Nasal cavity respiratory epithelium epithelial cell of viscerocranial mucosa (primary cell): ENCODE results near the gene DOHH. TPM values are rescaled to one million over a fixed set of nuclear protein-coding genes. Genes with fewer than 3 reads are reported as not detected.

ENCODE experiments used
- total RNA-seq: library from RNA; depleted of rRNA; stranded (reverse); fragments of >200 nt; gene quantifications from 2 replicates; pipeline ENCODE4 v1.2.3, GENCODE V29; 2014

Gene DOHH, protein sequence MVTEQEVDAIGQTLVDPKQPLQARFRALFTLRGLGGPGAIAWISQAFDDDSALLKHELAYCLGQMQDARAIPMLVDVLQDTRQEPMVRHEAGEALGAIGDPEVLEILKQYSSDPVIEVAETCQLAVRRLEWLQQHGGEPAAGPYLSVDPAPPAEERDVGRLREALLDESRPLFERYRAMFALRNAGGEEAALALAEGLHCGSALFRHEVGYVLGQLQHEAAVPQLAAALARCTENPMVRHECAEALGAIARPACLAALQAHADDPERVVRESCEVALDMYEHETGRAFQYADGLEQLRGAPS
- total RNA-seq, result 14.7 and 18.5 TPM in 2 replicates

DNA sequence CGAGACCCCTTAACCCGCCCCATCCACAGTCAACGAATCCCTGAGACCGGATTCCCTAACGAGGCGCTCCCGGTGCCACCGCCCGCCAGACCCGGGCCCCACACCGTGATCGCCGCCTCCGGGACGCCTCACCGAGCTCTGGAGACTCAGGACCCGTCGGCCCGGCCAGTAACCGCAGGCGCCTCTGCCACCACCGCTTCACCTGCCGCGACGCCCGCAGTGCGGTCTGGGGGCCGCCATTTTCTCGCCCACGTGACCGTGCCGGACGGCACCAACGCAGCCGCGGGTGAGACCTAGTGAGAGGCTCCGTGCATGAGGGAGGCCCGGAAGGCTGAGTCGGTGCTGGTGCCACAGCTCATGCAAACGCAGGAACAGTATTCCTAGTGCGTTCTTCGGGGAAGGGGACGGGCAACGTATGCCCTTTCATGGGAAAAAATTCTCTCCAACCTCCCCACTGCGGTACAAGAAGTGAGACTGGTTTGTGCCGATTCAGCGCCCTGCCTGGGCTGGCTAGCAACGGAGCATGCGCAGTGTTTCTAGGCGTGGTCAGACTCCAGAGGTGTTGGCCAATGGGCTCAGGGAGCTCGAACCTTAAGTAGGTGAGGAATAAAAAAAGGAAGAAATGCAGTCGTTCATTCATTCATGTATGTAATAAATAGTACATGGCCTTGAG lies at the start of gene DOHH:
DOHH (minus strand) TSS at position 246 of the 673 bp plus-strand sequence. CDS start 3,860 bp downstream, outside the sequence.

DNA sequence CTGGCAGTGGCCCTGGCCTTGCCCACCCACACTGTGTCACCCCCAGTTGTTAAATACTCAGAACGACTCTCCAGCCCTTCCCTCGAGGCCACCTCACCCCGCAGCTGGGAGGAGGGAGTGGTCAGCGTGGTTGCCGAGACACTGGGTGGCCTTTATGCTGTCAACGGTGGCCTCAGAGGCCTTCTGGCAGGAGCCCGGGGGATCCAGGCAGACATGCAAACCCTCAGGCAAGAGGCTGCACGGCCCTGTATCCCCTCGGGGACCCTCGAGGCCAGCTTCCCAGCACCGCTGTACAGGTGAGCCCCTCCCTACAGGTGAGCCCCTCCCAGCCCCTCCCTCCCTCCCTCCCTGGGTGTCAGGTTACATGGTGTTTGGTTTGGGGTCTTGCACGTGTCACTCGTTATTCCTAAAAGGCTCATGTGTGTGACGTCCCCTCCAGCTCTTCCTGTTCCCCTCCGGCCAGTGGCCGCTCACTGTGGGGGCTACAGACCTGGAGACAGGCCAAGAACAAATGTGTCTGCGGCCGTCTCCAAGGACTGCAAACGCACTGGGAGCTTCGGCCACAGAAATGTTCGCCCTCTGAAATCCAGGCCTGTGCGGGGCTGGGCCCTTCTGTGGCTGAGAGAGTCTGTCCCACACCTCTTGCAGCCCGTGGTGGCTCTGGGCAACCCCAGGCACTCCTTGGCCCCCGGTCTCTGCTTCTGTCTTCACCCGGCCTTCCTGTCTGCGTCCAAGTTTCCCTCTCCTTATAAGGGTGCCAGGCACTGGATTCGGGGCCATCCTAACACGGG lies 38.7 kb upstream of the DOHH start, which contains the start of gene TEKTIP1:
TEKTIP1 (plus strand) TSS at position 210 of the 791 bp plus-strand sequence; CDS start at position 214, 4 bp downstream.

DNA sequence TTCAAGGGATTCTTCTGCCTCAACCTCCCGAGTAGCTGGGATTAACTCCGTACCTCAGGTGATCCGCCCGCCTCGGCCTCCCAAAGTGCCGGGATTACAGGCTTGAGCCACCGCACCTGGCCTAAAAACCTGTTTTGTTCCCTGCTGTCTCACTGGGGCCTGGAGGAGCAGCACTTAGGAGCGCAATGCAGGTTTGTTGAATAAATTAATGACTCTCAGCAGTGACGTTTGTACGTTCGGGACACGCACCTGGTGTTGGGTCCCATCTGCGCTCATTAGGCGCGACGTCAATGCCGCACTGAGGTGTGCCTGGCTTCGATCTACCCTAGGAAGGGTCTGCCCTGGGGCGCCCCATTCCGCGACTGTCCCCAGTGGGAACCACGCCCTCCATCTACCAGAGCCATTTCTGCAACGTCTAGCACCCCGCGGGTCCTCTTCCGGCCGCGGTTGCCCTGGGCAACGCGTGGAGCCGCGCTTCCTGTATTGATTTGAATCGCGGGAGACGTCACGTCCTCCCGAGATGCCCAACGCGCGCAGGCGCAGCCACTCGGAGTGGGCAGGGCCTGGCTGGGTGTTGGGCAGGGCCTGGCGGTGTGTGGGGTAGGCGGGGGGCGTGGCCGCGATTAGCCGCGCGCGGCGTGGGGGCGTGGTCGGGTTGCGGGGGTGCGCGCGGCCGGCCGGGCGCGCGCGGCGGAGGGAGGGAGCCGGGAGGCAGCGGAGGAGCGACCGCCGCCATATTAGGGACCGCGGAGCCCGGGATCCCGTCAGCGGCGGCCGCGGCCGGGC lies 5.3 kb upstream of the DOHH start, which contains the start of gene FZR1:
FZR1 (plus strand) TSS at position 714 of the 786 bp plus-strand sequence. CDS start 16,679 bp downstream, outside the sequence.

DNA sequence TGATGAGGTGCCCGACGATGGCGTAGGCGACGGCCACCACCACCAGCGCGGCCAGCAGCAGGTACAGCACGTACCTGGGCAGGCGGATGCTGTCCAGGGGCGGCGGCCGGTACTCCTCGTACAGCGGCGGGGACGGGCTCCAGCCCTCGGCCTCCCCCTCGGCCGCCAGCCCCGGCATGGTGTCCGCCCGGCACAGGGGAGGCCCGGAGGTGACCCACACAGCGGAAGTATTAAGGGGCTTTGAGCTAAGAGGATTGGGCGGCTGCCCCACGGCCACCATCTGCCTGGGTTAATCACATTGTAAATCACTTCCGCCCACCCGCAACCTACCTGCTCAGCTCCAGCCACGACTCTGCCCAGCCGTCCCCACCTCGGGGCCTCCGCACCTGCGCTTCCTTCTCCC lies 17.2 kb downstream of the DOHH start, which contains the start of gene SMIM44:
SMIM44 (minus strand) TSS at position 216 of the 403 bp plus-strand sequence; CDS start at position 178, 38 bp downstream.

DNA sequence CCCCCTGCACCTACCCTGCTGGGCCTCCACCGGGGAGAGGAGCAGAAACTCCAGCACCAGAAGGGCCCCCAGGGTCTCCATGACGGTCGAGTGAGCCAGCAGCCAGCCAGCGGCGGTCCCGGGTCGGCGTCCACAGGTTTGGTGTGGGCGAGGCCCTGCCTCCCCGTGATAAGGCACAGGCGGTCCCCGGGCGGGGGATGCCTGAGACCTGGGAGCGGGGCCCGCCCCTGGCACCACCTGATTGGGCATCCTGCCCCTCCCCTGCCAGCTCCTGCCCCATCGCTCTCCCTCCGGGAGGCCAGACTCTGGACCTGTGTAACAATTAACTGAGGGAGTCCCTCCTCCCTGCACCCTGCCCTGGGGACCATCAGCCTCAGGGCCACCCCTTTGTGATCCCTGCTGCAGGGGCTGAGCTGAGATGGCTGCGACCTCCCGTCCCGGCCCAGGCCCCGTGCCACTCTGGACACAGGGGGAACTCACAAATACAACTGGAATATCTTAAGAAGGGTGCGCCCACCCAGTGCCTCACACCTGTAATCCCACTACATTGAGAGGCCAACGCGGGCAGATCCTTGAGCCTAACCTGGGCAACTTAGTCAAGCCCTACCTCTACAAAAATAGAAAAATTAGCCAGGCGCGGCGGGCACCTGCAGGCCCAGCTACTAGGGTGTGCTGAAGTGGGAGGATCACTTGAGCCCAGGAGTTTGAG lies 19.9 kb downstream of the DOHH start, which contains the start of gene SMIM24:
SMIM24 (minus strand) TSS at position 143 of the 709 bp plus-strand sequence; CDS start at position 81, 62 bp downstream.

Other genes with a start within 250 kb of the DOHH start
- gene NFIC, start 134.1 kb downstream of the DOHH start, total RNA-seq, result 13.3 and 75.2 TPM in 2 replicates
- gene SMIM24, start 20.1 kb downstream of the DOHH start, total RNA-seq, result not detected in 2 replicates
- not detected in 2 replicates for gene SMIM44, start 17.2 kb downstream of the DOHH start, total RNA-seq
- gene FZR1, start 5.6 kb upstream of the DOHH start, total RNA-seq, result 27.3 and 45.1 TPM in 2 replicates
- 0.14 TPM in 1 of 2 replicates, not detected in the other for gene TEKTIP1, start 38.5 kb upstream of the DOHH start, total RNA-seq
- 80.3 and 174 TPM in 2 replicates for gene MFSD12, start 56.9 kb upstream of the DOHH start, total RNA-seq
- gene HMG20B, start 72.3 kb upstream of the DOHH start, total RNA-seq, result 47.4 and 60.1 TPM in 2 replicates
- not detected in 2 replicates for gene GIPC3, start 84.8 kb upstream of the DOHH start, total RNA-seq
- 0.21 TPM in 1 of 2 replicates, not detected in the other for gene TBXA2R, start 106.2 kb upstream of the DOHH start, total RNA-seq
- 23.2 and 34.0 TPM in 2 replicates for gene CACTIN, start 126.1 kb upstream of the DOHH start, total RNA-seq
- 5.5 and 31.3 TPM in 2 replicates for gene PIP5K1C, start 199.8 kb upstream of the DOHH start, total RNA-seq
- 1.0 and 4.4 TPM in 2 replicates for gene TJP3, start 207.7 kb upstream of the DOHH start, total RNA-seq